Measurements from ENCODE around the gene TMEM11.
A peak's percentile ranks its signal among the peaks of the same experiment; 100 is the strongest.
"Not testable (repeated sequence)": the region's sequence is repeated elsewhere in the genome, so short reads cannot be mapped to it uniquely, and the experiment has no call there.

Gene TMEM11

DNA sequence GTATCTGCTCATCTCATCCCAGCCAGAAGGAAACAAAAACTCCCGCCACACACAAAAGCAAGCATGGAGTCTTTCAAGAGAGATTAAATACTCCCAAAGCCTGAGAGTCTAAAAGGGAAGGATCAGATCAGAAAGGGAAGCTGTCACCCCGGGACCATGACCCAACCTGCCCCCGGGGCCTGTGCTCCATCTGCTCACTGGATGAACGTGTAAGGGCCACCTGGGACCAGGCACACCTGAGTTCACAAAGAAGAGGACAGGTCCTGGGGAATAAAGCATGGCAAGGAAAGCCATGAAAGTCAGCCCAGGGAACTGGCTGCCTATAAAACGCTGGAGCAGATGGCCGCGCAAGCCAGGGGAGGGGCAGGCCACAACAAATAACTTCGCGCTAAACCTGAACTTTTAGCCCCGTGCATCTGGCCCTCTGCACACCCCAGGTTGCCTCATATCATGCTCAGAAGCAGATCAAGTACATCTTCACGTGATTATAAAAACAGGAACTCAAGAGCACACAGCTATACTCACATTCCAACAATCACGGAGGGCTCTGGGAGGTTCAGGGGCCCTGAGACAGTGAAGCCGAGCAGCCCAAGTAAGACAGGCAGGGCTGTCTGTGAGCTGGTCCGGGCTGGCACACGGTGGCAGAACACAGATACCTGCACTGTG, 3.4 kb downstream of the TMEM11 start:
- peak; percentile 10 for DNase-seq (ENCODE audit: low spot score)

DNA sequence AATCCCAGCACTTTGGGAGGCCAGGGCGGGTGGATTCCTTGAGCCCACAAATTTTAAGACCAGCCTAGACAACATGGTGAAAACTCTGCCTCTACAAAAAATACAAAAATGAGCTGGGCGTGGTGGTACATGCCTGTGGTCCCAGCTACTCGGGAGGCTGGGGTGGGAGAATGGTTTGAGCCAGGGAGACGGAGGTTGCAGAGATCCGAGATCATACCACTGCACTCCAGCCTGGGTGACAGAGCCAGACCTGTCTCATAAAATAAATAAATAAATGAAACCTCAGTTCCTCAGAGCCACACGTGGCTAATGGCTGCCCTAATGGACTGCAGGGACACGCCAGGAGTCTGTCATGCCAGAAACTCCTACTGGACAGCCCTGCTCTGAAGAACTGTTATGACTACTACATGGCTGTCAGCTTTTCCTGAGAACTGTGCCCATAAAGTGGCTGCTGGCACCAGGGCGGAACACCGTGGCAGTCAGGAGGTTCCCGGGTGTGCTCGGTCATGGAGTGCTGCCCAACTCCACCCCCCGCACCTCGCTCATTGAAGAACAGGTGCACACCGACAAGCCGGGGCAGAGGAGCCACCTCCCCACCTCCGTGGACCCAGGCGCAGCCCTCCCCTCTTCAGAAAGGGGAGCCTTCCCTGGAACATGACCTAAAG, 4.3 kb downstream of the TMEM11 start:
- peak; percentile 17 for DNase-seq (ENCODE audit: low spot score)

DNA sequence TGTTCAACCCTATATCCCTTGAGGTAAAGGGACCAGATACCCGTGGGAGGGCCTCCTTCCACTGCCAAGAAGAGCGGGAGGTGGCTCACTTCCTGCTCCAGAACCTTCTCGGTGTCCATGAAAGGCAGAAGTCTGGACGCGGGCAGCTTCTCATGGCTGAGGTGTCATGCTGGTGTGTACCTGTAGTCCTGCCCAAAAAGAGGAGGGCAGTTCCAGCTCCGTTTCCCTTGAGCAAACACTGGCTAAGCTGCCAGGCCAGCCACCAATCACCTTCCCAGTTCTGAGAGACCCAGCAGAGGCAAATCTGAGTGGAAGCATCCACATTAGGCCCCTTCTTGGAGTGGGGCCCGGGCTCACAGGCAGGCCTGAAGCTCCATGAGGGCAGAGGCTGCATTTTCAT, 5.6 kb downstream of the TMEM11 start:
- DNase-seq (ENCODE audit: low spot score): no peak

DNA sequence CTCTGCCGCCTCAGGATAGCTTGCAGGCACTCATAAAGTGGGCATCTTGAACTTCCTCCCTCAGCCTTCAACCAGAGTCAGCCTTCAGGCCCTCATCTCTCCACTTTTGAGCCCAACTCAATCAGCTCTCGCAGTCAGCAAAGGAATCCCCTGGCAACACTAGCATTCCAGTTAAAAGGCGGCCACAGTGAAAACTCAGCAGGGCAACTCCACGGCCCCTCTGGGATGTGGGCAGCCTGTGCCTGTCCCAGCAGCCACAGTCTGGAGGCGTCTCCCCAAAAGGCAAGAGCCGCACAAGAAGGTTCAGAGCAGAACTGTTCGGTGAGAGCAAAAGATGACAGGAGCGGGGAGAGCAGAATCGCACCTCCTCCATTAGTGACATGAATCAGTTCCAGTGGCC, 9.0 kb downstream of the TMEM11 start:
- DNase-seq (ENCODE audit: low spot score): no peak

DNA sequence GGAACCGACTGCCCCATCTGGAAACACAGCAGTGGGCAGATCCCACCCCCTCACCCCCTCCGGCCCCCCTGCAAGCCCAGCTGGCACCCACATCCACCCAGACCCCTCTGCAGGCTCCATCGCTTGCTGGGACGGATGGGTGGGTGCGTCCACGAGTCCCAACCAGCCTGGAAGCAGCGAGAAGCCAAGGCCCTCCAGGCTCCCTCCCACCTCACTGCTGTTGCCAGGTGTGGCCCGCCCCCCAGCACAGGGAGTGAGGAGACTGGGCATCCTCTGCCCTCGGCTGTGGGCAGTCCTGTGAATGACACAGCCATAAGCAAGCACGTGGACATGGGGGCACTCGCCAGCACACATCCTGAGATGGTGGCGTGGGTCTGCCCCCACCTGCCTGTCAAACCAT, 11.4 kb downstream of the TMEM11 start:
- no peak for DNase-seq (ENCODE audit: low spot score)

DNA sequence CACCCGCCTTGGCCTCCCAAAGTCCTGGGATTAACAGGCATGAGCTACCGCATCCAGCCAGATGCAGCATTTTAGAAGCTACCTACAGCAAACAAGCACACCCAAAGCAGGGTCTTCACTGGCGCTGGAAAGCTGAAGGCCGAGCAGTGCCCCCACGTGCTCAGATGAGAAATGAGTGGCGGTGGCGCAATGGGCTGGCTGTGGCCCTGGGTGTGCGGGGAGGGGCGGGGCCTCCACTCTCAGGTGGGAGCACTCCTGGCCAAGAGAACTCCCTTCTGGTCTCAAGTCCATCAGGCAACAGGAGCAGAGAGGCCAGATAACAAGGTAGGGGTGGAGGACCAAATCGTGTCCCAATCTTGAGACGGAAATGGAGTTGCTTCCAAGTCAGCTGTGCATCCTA, 12.1 kb downstream of the TMEM11 start:
- DNase-seq (ENCODE audit: low spot score): no peak

DNA sequence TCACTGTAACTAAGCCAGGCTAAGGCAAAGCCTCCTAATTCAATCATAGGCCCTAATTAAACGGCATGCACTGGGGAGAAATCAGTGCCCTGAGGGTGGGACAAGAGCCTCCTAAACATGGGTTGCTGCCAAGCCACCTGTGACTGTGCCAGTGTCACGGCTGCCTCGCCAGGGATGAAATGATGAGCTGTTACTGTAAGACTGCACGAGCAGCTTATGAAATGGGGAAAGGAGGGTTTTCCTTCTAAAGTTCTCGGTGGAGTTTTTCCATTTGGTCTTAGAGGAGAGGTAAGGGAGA, 12.7 kb downstream of the TMEM11 start:
- peak; percentile 24 for DNase-seq (ENCODE audit: low spot score)

DNA sequence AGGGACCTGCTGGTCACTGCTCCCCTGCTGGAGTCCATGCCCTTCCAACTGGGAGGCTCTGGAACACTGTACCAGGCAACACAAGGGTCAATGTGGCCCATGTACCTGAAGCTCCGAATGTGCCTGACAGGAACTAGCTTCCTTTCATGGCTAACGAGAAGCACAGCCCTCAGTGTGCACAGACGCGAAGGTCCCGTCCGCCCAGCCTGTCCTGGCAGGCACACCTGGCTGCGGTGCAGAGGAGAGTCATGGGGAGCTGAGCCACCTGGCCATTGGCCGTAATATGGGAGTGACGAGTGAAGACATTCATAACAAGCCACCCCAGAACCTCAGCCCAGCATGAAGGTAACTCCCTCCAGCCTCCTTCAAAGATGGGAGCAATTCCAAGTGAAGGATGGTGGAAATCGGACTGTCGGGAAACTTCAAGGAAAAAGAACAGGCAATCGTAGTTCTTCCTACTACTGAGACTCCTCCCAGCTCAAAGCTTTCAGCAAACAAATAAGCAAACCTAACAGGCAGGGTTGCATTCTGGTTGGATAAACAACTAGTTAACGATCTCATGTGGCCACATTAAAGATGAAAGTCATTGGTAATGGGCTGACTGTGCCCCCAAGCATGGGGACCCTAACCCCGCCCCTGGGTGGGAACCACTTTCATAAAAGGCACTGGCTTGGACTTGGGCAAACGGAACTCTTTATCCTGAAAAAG, 13.2 kb downstream of the TMEM11 start:
- DNase-seq (ENCODE audit: low spot score): peak; percentile 79

DNA sequence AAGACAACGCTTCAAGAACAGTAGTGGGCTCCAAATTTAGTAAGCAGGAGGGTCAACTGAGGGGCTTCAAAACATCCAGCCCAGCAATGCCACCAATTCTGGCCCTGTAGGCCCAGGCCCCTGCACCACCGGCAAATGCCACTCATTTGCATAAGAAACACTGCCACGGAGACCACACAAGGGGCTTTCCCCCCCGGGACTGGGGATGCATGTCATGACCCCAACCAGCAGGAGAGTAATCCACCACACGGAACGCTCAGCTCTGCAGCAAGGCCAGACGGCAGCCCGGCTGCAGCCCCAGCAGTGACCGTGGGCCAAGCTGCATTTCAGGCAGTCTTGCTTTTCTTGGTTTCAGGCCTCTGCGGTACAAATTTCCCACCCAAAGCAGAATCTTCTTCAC, 14.1 kb downstream of the TMEM11 start:
- no peak for DNase-seq (ENCODE audit: low spot score)

DNA sequence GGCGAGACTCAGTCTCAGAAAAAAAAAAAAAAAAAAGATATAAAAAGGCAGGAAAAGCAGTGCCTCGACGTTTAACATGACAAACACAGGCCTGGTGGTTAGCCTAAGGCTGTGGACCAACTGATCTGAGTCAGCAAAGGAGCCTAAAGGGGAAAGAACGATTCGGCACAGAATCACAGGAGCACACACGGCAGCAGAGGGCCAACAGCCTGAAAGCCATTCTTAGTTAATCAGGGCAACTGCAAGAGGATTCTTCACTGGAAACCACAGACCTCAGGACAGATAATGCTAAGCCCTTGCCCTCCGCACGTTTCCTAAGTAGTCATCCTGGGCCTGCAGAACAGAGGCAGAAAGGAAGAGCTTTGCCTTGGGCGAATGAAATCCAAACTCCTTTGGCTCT, 14.7 kb downstream of the TMEM11 start:
- peak; percentile 24 for DNase-seq (ENCODE audit: low spot score)

DNA sequence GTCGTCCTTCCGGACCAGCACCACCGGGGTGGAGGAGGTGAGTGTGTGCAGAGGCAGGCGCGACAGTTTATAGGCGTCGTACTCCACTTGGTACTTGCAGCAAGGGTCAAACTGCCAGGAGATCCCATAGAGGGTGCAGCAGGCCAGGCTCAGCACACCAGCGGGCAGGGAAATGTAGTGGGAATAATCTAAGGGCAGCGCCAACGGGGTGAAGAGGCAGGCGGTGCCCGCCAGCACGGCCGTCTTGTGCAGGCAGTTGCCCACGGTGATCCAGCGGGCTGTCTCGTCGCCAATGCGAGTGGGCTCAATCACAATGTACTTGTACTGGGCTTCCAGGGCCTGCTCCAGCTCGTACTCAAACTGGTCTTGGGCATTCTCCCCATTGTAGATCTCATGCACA, 15.6 kb downstream of the TMEM11 start:
- no peak for DNase-seq (ENCODE audit: low spot score)

DNA sequence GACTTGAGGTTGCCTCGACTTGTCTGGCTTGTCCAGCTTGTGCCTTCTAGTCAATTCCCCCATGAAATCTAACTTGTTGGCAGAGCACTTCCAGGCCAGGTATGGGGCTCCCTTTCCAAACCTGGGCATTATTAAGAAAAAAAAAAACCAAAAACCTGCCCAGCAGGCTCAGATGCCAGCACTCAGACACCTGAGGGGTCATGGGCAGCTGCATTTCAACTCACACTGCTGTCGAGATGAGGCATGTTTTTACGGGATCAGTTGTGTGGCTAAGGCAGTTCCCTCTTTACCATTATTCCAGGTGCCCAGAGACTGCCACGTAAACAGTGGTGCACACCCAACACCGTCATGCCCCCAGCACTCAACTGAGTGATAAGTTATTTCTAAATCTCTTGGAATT, 17.8 kb downstream of the TMEM11 start:
- DNase-seq (ENCODE audit: low spot score): no peak

DNA sequence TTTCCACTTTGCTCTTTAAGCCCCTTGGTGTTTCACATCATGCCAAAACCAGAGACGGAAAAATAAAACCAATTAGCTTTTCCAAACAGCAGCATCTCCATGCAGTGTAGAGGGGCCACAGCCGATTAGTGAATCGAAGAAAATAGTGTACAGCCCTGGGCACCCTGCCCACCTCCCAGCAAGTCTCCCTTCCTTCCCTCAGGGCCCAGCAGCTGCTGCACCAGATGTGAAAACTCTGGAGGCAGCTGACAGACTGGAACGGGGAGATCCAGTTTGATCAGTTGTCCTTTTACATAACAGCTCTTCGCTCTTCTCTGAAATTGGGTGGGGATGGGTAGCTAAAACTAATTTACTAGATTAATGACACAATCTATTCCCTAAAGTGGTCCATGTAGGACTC, 19.3 kb downstream of the TMEM11 start:
- DNase-seq (ENCODE audit: low spot score): no peak

DNA sequence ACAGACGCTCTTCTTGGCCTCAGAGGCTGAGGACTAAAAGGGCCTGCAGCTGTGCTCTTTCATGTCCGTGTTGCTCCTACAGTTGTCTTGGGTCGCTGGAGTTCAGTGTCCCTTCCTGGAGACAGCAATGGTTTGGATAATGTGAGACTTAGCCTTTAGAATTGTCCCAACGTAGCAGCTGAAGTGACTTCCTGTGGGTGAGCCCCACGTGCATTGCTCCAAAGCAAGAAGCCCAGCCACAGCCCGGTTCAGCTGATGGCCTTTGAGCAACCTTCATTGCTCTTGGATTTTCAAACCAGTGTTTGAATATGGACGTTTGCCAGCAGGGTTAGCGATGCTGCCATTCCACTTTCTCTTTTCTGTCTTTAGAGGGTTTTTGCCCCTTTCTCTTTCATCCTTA, 19.7 kb downstream of the TMEM11 start:
- no peak for DNase-seq (ENCODE audit: low spot score)

DNA sequence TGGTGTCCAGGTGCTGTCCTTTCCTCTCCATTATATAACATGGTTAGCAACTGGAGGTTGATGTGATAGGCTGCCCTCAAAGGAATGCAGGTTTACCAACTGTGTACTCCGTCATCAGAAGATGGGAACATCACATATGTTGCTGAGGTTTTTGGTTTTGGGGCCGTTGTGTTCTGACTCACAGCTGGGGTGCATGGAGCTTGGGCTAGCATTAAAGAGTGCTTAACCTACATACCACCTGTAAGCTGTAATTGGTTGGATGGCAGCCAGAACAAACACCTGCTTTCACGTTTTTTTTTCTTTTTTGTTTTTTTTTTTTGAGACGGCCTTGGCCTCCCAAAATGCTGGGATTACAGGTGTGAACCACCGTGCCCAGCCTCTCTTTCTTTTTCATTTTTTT, 20.9 kb downstream of the TMEM11 start:
- no peak for DNase-seq (ENCODE audit: low spot score)

DNA sequence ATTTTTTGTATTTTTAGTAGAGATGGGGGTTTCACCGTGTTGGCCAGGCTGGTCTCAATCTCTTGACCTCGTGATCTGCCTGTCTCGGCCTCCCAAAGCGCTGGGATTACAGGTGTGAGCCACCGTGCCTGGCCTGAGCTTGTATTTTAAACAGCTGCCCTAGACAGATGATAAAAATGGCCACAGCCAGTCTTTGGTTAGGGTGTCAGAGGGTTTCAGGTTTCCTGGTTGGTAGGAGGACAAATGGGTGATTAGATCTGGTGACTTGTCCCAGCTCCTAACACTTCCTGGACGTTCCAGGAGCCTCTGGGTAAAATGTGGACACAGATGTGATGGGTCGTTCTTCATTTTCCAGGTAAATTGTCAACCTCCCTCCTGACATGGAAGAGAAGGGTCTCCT, 21.5 kb downstream of the TMEM11 start:
- DNase-seq (ENCODE audit: low spot score): not testable (repeated sequence)

DNA sequence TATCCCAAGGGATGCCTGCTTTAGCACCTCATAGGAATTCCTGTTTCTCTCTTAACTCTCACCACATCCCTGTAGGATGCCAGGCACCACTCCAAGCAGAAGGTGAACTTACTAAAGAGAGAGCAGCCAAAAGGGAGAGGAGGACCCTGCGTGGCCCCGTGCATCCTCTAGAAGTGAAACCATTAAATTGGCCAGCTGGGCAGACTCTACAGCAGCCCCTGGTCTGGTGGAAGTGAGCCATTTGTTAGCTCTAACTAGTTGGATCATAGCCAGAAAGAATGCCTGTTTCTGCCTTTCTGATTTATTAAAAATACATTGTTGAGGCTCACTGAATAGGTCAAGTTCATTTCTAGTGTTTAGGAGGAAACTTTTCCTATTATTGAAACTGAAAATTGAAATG, 22.3 kb downstream of the TMEM11 start:
- no peak for DNase-seq (ENCODE audit: low spot score)

DNA sequence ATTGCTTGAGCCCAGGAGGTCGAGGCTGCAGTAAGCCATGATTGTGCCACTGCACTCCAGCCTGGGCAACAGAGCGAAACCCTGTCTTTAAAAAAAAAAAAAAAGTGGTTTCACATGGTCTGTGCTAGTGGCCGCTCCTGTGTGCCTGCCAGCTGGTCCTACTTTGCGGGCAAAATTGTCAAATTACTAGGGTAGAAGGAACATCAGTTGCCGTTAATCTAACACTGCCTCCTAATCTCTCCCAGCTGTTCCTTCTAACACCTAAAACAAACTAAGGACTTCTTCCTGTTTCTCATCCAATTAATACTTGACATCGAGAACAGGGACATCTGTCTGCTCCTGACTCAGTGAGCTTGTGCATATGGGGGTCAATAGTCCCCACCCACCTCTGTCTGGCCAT, 23.9 kb downstream of the TMEM11 start:
- no peak for DNase-seq (ENCODE audit: low spot score)

DNA sequence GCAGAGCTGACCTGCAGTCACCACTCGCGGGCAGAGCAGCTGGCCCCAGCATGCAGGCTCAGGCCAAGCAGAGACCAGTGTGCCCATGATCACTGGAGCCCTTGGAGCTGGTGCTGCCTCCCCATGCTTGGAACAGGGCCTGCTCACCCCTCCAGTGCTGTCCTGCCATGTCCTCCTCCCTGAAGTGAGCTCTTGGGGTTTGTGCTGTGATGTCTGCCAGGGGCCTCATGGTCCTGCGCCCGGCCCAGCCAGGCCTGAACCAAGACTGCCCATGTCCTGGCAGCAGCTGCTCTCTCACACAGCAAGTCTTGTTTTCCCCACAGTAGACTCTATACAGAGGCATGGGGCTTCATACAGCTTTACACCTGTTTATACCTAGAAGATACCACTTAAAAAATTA, 24.6 kb downstream of the TMEM11 start:
- no peak for DNase-seq (ENCODE audit: low spot score)

DNA sequence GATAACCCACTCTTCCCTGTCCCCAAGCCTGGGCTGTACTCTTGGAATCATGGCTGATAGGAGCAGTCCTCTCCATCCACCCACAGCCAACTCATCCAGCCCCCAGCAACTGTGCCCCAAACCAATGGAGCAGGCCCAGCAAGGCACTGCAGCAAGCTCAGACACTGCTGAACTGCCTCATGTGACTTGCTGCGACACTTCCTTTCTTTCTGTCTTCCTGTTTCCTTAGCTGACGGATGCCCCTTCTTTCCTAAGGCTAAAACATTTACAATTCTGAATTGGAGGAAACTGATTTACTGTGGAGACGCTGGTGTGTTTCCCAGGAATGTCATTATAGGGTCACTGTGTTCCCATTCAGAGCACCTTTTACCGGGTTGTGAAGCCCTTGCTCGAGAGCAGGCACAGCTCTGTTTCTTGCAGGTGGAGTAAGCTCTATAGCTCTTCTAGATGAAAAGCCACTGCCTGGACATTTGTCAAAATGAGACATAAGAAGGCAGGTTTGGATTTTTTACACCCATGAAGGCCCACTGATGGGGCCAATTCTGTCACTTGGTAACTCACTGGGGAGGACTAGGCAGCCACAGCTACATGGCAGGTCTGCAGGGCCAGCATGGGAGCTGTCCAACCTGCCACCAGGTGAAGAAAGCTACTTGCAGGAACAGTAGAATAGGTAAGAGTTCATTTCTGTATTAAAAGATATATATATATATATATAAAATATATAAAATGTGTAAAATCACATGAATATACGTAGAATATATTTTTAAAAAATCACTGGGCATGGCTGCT, 27.4 kb downstream of the TMEM11 start:
- DNase-seq (ENCODE audit: low spot score): no peak

DNA sequence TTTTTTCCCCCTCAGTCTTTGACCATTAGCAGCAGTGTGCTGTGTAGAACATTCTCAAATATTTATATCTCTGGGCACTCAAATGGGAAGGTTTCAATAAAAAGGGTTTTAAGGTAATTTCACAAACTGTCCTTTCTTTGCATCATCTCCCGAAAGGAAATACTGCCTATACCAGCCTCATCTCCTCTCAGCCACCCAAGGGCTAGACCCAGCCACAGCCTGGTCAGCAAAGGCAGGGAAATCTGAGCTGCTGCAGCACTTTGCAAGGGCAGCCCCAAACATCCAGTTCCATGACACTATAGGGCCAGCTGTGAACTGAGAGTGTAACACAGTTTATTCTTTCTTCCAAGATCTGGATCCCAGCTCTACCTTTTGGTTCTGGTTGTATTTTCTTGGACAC, 28.9 kb downstream of the TMEM11 start:
- no peak for DNase-seq (ENCODE audit: low spot score)

DNA sequence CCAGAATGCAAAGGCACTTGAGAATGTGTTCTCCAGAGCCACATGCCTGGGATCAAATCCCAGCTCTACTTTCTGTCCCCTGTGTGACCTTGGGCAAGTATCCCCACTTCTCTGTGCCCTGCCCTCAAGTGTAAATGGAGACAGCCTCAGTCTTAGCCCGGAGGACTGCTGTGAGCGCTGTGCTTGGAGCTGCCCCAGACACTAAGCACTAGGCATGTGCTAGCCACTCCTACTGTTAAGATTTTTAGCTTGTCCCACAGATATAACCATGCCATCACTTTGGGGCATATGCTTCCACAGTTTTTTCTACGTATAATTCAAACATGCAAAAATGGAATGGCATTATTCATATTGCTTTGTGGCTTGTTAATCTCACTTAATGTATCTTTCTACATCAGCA, 29.4 kb downstream of the TMEM11 start:
- DNase-seq (ENCODE audit: low spot score): no peak

DNA sequence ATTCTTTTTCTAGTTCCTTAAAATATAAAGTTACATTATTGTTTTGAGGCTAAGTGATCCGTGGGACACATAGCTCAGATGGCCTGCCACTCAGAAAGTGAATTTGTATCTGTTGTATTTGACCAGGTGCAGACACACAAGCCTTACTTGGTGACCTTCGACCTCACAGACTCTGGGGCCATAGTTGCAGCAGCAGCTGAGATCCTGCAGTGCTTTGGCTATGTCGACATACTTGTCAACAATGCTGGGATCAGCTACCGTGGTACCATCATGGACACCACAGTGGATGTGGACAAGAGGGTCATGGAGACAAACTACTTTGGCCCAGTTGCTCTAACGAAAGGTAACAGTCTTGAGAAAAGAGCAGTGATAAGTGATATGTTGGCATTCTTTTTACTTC, 30.5 kb downstream of the TMEM11 start:
- no peak for DNase-seq (ENCODE audit: low spot score)
